Measurements from ENCODE around the gene DET1. TPM values are rescaled to one million over a fixed set of nuclear protein-coding genes. Genes with fewer than 3 reads are reported as not detected.

DET1 gene
- total and polyA plus RNA-seq, 2 of the 13 experiments (the other 11 are each of a cell fraction or from before 2014, with no cell fraction given) = 2.2 to 4.2 TPM

DNA sequence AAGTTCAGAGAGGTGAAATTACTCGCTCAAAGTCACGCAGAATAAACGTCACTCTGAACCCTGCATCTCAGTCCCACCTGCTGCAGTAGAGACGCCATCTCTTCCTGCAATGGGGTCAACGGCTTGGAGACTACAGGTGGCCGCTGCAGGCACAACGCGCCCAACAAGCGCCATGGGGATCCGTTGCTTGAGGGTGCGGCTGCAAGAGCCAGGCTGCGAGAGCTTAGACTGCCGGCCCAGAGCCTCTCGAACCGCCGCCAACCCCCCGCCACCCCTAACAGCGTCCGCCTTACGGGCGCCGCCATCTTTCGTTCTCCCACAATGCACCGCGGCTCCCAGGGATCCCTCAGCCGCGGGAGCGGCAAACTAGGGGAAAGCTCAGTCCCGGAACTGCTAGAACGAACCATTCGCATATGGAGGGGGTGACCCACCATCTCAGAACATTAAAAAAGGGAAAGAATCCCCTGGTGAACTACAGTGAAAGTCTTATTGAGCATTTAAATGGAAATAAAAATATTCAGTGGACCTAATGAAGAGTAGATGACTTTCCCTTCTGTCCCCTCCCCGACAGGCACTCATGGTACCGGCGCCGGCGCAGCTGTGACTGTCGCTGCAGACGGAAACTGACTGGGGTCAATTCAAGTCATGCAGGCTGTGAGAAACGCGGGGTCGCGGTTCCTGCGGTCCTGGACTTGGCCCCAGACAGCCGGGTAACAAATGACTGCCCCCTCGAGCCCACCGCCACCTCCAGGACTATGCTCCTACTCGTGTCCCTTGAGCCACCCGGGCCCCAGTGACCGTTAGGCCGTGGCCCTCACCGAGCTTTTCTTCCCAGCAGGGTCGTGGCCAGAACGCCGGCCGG is 79.2 kb downstream of the DET1 start, which contains the start of the genes MRPL46 and MRPS11 (continued):
- TF ChIP-seq, protein P1, sequence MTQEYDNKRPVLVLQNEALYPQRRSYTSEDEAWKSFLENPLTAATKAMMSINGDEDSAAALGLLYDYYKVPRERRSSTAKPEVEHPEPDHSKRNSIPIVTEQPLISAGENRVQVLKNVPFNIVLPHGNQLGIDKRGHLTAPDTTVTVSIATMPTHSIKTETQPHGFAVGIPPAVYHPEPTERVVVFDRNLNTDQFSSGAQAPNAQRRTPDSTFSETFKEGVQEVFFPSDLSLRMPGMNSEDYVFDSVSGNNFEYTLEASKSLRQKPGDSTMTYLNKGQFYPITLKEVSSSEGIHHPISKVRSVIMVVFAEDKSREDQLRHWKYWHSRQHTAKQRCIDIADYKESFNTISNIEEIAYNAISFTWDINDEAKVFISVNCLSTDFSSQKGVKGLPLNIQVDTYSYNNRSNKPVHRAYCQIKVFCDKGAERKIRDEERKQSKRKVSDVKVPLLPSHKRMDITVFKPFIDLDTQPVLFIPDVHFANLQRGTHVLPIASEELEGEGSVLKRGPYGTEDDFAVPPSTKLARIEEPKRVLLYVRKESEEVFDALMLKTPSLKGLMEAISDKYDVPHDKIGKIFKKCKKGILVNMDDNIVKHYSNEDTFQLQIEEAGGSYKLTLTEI (CRISPR knock-in tag; conservative IDR thresholded peaks at IDR 0.05) = no peak
- TF ChIP-seq TBX2 (CRISPR knock-in tag; IDR thresholded peaks at IDR 0.05; ENCODE audit: borderline replicate concordance) = peak; percentile 43; the same call in 1 of the 2 replicates
- no peak for TF ChIP-seq ZSCAN22 (CRISPR knock-in tag; IDR thresholded peaks at IDR 0.05)
- TF ChIP-seq RBFOX2 (IDR thresholded peaks at IDR 0.05; ENCODE audit: low read depth, low read length) = peak; percentile 86
- TF ChIP-seq ZNF350 (CRISPR knock-in tag; IDR thresholded peaks at IDR 0.05; ENCODE audit: borderline replicate concordance, low read depth) = peak; percentile 48
- TF ChIP-seq YEATS2 (CRISPR knock-in tag; IDR thresholded peaks at IDR 0.05; ENCODE audit: borderline replicate concordance) = peak; percentile 73
- TF ChIP-seq ADNP (CRISPR knock-in tag; IDR thresholded peaks at IDR 0.05) = no peak
- no peak for TF ChIP-seq TRIM24 (CRISPR knock-in tag; IDR thresholded peaks at IDR 0.05)
- TF ChIP-seq, protein P2, sequence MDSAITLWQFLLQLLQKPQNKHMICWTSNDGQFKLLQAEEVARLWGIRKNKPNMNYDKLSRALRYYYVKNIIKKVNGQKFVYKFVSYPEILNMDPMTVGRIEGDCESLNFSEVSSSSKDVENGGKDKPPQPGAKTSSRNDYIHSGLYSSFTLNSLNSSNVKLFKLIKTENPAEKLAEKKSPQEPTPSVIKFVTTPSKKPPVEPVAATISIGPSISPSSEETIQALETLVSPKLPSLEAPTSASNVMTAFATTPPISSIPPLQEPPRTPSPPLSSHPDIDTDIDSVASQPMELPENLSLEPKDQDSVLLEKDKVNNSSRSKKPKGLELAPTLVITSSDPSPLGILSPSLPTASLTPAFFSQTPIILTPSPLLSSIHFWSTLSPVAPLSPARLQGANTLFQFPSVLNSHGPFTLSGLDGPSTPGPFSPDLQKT (CRISPR knock-in tag; IDR thresholded peaks at IDR 0.05; ENCODE audit: borderline replicate concordance) = no peak
- peak; percentile 85 for TF ChIP-seq ELF1 (CRISPR knock-in tag; IDR thresholded peaks at IDR 0.05)
- TF ChIP-seq DR1 (CRISPR knock-in tag; IDR thresholded peaks at IDR 0.05) = 0 out of 2 replicates have a peak, but pooled peaks have one; percentile 46
- TF ChIP-seq, protein P3, sequence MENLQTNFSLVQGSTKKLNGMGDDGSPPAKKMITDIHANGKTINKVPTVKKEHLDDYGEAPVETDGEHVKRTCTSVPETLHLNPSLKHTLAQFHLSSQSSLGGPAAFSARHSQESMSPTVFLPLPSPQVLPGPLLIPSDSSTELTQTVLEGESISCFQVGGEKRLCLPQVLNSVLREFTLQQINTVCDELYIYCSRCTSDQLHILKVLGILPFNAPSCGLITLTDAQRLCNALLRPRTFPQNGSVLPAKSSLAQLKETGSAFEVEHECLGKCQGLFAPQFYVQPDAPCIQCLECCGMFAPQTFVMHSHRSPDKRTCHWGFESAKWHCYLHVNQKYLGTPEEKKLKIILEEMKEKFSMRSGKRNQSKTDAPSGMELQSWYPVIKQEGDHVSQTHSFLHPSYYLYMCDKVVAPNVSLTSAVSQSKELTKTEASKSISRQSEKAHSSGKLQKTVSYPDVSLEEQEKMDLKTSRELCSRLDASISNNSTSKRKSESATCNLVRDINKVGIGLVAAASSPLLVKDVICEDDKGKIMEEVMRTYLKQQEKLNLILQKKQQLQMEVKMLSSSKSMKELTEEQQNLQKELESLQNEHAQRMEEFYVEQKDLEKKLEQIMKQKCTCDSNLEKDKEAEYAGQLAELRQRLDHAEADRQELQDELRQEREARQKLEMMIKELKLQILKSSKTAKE (CRISPR knock-in tag; IDR thresholded peaks at IDR 0.05; ENCODE audit: borderline replicate concordance) = no peak; the same call in 1 of the 2 replicates
- TF ChIP-seq BORCS8-MEF2B (CRISPR knock-in tag; IDR thresholded peaks at IDR 0.05) = peak; percentile 71
- 0 out of 2 replicates have a peak, but pooled peaks have one; percentile 17 for TF ChIP-seq ZNF225 (CRISPR knock-in tag; IDR thresholded peaks at IDR 0.05)
- no peak for TF ChIP-seq ZNF747 (CRISPR knock-in tag; IDR thresholded peaks at IDR 0.05; ENCODE audit: borderline replicate concordance)
- no peak for TF ChIP-seq TCF12 (IDR thresholded peaks at IDR 0.05)
- peak; percentile 69; the same call in 1 of the 2 replicates for TF ChIP-seq TCF12 (CRISPR knock-in tag; IDR thresholded peaks at IDR 0.05)
- peak; percentile 75 for TF ChIP-seq SIN3A (IDR thresholded peaks at IDR 0.05; ENCODE audit: borderline replicate concordance, low read depth, low read length)
- no peak for TF ChIP-seq SOX6 (IDR thresholded peaks at IDR 0.05)
- peak; percentile 61 for TF ChIP-seq SOX6 (CRISPR knock-in tag; IDR thresholded peaks at IDR 0.05)
- no peak; the same call in 1 of the 2 replicates for TF ChIP-seq ZNF761 (CRISPR knock-in tag; conservative IDR thresholded peaks at IDR 0.05)
- peak; percentile 56; the same call in 1 of the 2 replicates for TF ChIP-seq HCFC1 (IDR thresholded peaks at IDR 0.05; ENCODE audit: low read depth, low read length)
- no peak for TF ChIP-seq GPN1 (CRISPR knock-in tag; IDR thresholded peaks at IDR 0.05; ENCODE audit: borderline replicate concordance)
- no peak for TF ChIP-seq PAX8 (CRISPR knock-in tag; IDR thresholded peaks at IDR 0.05; ENCODE audit: borderline replicate concordance)
- TF ChIP-seq ZMAT3 (CRISPR knock-in tag; conservative IDR thresholded peaks at IDR 0.05) = no peak; the same call in 1 of the 2 replicates
- TF ChIP-seq HNRNPLL (IDR thresholded peaks at IDR 0.05; ENCODE audit: low read depth, low read length, poor library complexity, severe bottlenecking) = peak; percentile 32
